ENCODE results near the gene HSD11B1. TPM values are rescaled to one million over a fixed set of nuclear protein-coding genes. Genes with fewer than 3 reads are reported as not detected.

HSD11B1 gene
- total and polyA plus RNA-seq, 7 donors, result 1.0 to 3.0 (median 1.4) TPM

DNA sequence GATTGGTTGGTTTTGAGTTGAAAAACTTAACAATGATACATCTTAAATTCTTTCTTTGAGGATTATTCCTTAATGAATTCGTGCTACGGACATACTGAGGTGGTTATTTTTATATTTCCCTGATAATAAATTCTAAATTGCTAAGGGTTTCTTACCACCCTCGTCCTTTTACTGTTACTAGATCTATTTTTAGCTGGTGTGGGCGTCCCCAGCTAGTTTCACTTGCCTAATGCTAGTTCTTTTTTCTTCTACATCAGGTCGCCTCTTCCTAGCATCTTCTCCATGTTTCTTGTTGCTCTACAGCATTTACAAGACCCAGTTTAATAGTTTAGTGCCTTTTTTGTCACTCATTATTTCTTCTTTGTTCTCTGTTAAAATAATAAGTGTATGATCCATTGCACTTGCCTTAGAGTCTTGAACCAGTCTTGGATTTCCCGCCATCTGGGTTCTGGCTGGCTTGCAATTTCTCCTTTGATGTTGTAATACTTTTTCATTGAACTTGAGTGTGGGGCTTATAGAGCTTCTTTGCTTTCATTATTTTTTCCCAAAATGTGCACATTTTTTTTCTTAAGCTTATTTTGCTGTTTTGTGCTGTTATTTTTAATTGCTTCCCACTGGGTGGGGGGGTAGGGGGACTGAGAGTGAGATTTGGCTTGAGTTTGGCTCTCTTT is 677 bp upstream of the HSD11B1 start:
- H3K9me3 ChIP-seq, result no peaks in the 10 kb centered on the region
- intact Hi-C loops (cut with DNase I), result no loop called here
- H3K4me3 ChIP-seq, result no peak overlapping the region
- H3K27ac ChIP-seq, result peak overlapping the region; percentile 21
- no peaks in the 10 kb centered on the region for H3K27me3 ChIP-seq (ENCODE audit: insufficient read depth in 3 of 3, low read length in 2 of 3)
- no peaks in the 10 kb centered on the region for H3K36me3 ChIP-seq (ENCODE audit: insufficient read depth in 1 of 2, low read depth in 1 of 2)
- no peaks in the 10 kb centered on the region for H3K4me1 ChIP-seq
- whole genome bisulfite sequencing, 3 donors, result 68 to 74% (median 74%) methylated on average over 6 of the region's 6 CpGs
- TF ChIP-seq, protein P1, sequence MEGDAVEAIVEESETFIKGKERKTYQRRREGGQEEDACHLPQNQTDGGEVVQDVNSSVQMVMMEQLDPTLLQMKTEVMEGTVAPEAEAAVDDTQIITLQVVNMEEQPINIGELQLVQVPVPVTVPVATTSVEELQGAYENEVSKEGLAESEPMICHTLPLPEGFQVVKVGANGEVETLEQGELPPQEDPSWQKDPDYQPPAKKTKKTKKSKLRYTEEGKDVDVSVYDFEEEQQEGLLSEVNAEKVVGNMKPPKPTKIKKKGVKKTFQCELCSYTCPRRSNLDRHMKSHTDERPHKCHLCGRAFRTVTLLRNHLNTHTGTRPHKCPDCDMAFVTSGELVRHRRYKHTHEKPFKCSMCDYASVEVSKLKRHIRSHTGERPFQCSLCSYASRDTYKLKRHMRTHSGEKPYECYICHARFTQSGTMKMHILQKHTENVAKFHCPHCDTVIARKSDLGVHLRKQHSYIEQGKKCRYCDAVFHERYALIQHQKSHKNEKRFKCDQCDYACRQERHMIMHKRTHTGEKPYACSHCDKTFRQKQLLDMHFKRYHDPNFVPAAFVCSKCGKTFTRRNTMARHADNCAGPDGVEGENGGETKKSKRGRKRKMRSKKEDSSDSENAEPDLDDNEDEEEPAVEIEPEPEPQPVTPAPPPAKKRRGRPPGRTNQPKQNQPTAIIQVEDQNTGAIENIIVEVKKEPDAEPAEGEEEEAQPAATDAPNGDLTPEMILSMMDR (IDR thresholded peaks at IDR 0.05), result no peak
- no peak for DNase-seq
- peak in 1 of 4 donors; percentile 31 for ATAC-seq

DNA sequence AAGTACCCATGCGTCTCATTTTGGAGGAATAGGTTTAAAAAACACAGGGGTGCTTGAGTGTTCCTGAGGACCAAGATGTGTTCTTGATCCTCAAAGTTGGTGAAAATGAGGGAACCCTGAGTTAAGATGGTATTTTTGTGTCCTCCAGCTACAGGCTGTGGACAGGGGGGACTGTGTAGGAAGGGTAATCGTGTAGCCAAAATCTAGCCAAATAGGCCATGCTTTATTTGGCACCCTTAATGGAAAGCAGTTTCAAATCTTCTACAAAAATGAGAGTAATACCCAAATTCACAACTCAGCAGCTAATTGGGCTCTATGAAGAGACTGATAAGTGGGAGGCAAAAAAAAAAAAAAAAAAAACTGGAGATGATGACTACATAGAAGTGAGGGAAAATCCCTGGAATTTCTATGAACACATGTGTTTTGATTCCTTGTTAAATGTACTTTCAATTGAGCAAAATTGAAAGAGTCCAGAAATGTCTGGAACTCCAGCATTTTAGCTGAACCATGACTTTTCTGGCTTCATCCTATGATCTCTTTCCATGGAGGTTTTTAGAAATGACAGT is 470 bp downstream of the HSD11B1 start:
- peak overlapping the region; percentile 21 for H3K27ac ChIP-seq
- ATAC-seq, result peak in 1 of 4 donors; percentile 35
- no peaks in the 10 kb centered on the region for H3K36me3 ChIP-seq (ENCODE audit: insufficient read depth in 1 of 2, low read depth in 1 of 2)
- no peaks in the 10 kb centered on the region for H3K9me3 ChIP-seq
- no peak overlapping the region for H3K4me3 ChIP-seq
- 60 to 85% (median 77%) methylated on average over 2 of the region's 2 CpGs for WGBS, 3 donors
- DNase-seq, result no peak
- H3K4me1 ChIP-seq, result no peaks in the 10 kb centered on the region
- TF ChIP-seq, protein P1 (IDR thresholded peaks at IDR 0.05), result no peak
- H3K27me3 ChIP-seq (ENCODE audit: insufficient read depth in 3 of 3, low read length in 2 of 3), result no peaks in the 10 kb centered on the region
- intact Hi-C loops (cut with DNase I), result no loop called here

DNA sequence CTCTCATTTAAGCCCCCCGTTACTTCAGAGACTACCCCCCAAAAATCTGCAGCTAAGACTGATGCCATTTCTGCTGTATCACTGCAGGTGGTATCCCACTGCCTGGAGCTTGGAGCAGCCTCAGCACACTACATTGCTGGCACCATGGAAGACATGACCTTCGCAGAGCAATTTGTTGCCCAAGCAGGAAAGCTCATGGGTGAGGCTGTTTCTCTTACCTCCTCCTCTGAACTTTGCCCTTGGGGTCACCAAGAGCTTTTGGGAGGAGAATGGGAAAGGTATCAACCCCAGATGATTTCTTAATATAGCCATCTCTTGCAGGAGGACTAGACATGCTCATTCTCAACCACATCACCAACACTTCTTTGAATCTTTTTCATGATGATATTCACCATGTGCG is 2.0 kb downstream of the HSD11B1 start:
- Histone ChIP-seq H3K4me1 (no peaks in the 10 kb centered on the region), H3K4me3 (no peak overlapping the region), H3K27me3 (ENCODE audit: insufficient read depth in 3 of 3, low read length in 2 of 3) (no peaks in the 10 kb centered on the region), H3K36me3 (ENCODE audit: insufficient read depth in 1 of 2, low read depth in 1 of 2) (no peaks in the 10 kb centered on the region), H3K9me3 (no peaks in the 10 kb centered on the region), H3K27ac (no peak overlapping the region)
- WGBS, 3 donors, result 93 to 99% (median 96%) methylated on average over 3 of the region's 3 CpGs
- DNase-seq (no peak), ATAC-seq (no peak)
- TF ChIP-seq, protein P1 (IDR thresholded peaks at IDR 0.05), result no peak
- intact Hi-C loops (cut with DNase I), result no loop called here

DNA sequence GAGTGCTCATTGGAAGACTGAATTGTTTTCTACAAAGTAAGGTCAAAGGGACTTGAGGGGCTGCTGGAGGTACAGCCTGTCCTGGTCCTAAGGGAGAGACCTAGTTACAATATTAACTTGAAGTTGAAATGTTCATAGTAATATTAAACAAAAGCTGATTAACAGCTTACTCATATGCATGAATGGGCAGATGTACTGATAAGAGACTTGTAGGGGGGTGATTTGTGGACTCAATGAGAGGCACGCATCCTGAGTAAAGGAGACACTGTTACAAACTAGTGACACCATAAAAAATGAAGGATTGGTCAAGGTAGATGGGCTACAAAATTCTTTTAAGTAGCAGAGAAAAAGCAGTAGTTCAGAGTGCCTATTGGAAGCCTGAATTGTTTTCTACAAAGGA is 2.7 kb downstream of the HSD11B1 start:
- Histone ChIP-seq H3K4me3 (no peak overlapping the region), H3K4me1 (no peaks in the 10 kb centered on the region), H3K9me3 (no peaks in the 10 kb centered on the region), H3K27me3 (ENCODE audit: insufficient read depth in 3 of 3, low read length in 2 of 3) (no peaks in the 10 kb centered on the region), H3K27ac (no peak overlapping the region), H3K36me3 (ENCODE audit: insufficient read depth in 1 of 2, low read depth in 1 of 2) (no peaks in the 10 kb centered on the region)
- ATAC-seq, result no peak
- WGBS, 3 donors, result 89 to 95% (median 93%) methylated on average over 1 of the region's 1 CpG
- intact Hi-C loops (cut with DNase I), result no loop called here
- TF ChIP-seq, protein P1 (IDR thresholded peaks at IDR 0.05), result no peak
- DNase-seq, result no peak
